Measurements from ENCODE around the gene IQCK.

Gene IQCK

GRCh38 chr16:19766554-19766884, 48.4 kb downstream of the IQCK start:
- TF ChIP-seq, protein P1, sequence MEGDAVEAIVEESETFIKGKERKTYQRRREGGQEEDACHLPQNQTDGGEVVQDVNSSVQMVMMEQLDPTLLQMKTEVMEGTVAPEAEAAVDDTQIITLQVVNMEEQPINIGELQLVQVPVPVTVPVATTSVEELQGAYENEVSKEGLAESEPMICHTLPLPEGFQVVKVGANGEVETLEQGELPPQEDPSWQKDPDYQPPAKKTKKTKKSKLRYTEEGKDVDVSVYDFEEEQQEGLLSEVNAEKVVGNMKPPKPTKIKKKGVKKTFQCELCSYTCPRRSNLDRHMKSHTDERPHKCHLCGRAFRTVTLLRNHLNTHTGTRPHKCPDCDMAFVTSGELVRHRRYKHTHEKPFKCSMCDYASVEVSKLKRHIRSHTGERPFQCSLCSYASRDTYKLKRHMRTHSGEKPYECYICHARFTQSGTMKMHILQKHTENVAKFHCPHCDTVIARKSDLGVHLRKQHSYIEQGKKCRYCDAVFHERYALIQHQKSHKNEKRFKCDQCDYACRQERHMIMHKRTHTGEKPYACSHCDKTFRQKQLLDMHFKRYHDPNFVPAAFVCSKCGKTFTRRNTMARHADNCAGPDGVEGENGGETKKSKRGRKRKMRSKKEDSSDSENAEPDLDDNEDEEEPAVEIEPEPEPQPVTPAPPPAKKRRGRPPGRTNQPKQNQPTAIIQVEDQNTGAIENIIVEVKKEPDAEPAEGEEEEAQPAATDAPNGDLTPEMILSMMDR (IDR thresholded peaks at IDR 0.05; ENCODE audit: insufficient read depth, low read depth, low read length, missing control alignments), result no peak
- no peak for DNase-seq (ENCODE audit: low read depth)
- no peak overlapping the region for H3K4me3 ChIP-seq (ENCODE audit: low read length)

GRCh38 chr16:19766988-19767387, 48.9 kb downstream of the IQCK start:
- DNase-seq (ENCODE audit: low read depth), result no peak
- TF ChIP-seq, protein P1 (IDR thresholded peaks at IDR 0.05; ENCODE audit: insufficient read depth, low read depth, low read length, missing control alignments), result no peak
- H3K4me3 ChIP-seq (ENCODE audit: low read length), result no peak overlapping the region

DNA sequence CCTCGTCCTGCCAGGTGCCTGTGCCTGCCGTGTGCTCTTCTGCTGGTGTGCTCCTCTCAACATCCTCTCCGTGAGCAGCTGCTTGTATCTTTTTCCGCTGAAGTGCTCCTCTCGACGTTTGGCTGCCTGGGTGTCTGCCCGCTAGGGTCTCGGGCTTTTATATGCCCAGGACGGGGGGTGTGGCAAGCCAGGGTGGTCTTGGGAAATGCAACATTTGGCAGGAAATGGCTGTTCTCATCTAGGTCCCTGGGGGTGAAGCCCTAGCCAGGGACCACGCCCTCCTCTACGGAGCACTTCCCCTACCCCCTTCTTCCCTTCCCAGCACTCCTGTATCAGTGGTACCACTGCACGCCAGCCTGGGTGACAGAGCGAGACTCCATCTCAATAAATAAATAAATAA, 49.4 kb downstream of the IQCK start:
- TF ChIP-seq, protein P1 (IDR thresholded peaks at IDR 0.05; ENCODE audit: insufficient read depth, low read depth, low read length, missing control alignments), result no peak
- no peak overlapping the region for H3K4me3 ChIP-seq (ENCODE audit: low read length)
- DNase-seq (ENCODE audit: low read depth), result no peak

DNA sequence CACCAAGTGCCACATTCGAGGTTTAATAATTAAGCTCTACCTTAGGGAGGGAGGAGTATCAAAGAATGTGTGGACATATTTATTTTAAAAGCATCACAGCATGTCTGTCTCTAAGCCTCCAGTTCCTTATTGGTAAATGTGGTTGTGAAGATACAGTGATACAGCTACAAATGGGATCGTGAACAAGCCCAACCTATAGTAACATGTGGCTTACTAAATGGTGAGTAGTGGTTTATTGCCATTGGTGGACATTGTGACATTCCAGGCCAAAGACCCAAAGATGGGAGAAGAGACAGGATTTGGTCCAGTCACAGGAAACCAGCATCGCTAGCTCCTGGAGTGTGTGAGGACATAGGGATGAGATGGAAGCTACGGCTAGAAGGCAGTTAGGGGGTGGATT, 51.2 kb downstream of the IQCK start:
- no peak overlapping the region for H3K4me3 ChIP-seq (ENCODE audit: low read length)
- TF ChIP-seq, protein P1 (IDR thresholded peaks at IDR 0.05; ENCODE audit: insufficient read depth, low read depth, low read length, missing control alignments), result no peak
- no peak for DNase-seq (ENCODE audit: low read depth)

DNA sequence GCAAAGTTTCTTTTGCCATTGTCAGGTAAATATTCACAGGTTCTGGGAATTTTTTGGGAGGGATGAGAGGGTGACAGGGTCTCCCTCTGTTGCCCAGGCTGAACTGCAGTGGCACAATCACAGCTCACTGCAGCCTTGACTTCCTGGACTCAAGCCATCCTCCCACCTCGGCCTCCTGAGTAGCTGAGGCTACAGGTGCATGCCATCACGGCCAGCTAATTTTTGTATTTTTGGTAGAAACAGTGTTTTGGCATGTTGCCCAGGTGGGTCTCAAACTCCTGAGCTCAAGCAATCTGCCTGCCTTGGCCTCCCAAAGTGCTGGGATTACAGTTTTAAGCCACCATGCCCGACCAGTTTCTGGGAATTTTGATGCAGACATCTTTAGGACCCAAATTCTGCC, 53.0 kb downstream of the IQCK start:
- H3K4me3 ChIP-seq (ENCODE audit: low read length), result no peak overlapping the region
- TF ChIP-seq, protein P1 (IDR thresholded peaks at IDR 0.05; ENCODE audit: insufficient read depth, low read depth, low read length, missing control alignments), result no peak
- no peak for DNase-seq (ENCODE audit: low read depth)

DNA sequence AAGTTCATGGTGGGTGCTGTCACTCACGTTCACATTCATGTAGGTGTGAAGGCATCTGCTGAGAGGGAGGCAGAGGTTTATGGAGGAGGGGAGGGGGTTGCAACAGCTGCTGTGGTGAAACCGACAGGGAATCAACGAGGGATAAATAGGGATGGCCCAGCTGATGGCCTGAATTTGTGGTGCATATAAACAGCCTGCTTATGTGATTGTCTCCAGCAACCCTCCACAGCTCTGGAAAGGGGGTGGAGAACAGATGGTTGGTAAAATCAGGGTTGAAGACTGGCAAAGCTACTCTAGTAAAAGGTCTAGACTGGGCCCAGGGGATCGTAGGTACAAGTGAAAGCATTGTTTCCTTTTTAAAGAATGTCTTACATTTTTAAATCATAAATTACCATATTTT, 53.7 kb downstream of the IQCK start:
- no peak overlapping the region for H3K4me3 ChIP-seq (ENCODE audit: low read length)
- TF ChIP-seq, protein P1 (IDR thresholded peaks at IDR 0.05; ENCODE audit: insufficient read depth, low read depth, low read length, missing control alignments), result no peak
- no peak for DNase-seq (ENCODE audit: low read depth)

DNA sequence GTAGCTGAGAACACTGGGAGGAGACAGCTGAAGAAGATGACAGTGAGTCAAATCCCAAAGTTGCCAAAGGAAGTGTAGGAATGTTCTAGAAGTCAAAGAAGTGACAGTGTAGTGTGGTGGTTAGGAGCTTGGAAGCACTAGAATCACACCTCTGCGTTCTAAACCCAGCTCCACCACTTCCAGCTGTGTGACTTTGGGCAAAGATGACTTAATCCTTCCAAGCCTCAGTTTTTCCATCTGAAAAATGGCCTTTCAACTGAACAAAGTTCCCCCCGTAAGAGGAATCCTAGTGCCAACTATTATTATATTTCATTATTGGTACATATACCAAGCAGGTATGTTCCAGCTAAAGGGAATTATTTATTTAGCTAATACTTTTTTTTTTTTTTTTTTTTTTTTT, 56.0 kb downstream of the IQCK start:
- H3K4me3 ChIP-seq (ENCODE audit: low read length), result no peak overlapping the region
- TF ChIP-seq, protein P1 (IDR thresholded peaks at IDR 0.05; ENCODE audit: insufficient read depth, low read depth, low read length, missing control alignments), result no peak
- DNase-seq (ENCODE audit: low read depth), result no peak

Data from epithelial cell of esophagus (primary cell).